ENCODE measurements around the gene ZNF324.
"Not testable (repeated sequence)": the region's sequence is repeated elsewhere in the genome, so short reads cannot be mapped to it uniquely, and the experiment has no call there.

ZNF324 gene

GRCh38 chr19:58500242-58500641, 33.4 kb downstream of the ZNF324 start:
- DNase-seq (ENCODE audit: low read depth): no peak

DNA sequence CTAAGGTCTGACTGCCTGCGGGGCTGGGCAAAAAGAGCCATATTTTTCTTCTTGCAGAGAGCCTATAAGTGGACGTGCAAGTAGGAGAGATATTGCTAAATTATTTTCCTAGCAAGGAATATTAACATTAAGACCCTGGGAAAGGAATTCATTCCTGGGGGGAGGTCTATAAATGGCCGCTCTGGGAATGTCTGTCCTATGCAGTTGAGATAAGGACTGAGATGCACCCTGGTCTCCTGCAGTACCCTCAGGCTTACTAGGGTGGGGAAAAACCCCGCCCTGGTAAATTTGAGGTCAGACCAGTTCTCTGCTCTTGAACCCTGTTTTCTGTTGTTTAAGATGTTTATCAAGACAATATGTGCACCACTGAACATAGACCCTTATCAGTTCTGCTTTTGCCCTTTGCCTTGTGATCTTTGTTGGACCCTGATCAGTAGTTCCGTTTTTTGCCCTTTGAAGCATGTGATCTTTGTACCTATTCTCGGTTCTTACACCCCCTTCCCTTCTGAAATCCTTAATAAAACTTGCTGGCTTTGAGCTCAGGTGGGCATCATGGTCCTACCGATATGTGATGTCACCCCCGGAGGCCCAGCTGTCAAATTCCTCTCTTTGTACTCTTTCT, 40.8 kb downstream of the ZNF324 start:
- DNase-seq (ENCODE audit: low read depth): not testable (repeated sequence)

GRCh38 chr19:58509731-58510083, 42.8 kb downstream of the ZNF324 start:
- no peak for DNase-seq (ENCODE audit: low read depth)

- no peak for DNase-seq (ENCODE audit: low read depth)
Measured at GRCh38 chr19:58510084-58510862, 43.4 kb downstream of the ZNF324 start.

- DNase-seq (ENCODE audit: low read depth): no peak
Measured at GRCh38 chr19:58511353-58512208, 44.7 kb downstream of the ZNF324 start, which contains the start of gene SLC27A5. Gene SLC27A5, minus strand, starts transcription at chr19:58511992. Its CDS starts 37 bp downstream, at chr19:58511955.

GRCh38 chr19:58513213-58513693, 46.4 kb downstream of the ZNF324 start:
- no peak for DNase-seq (ENCODE audit: low read depth)

GRCh38 chr19:58513694-58514563, 47.0 kb downstream of the ZNF324 start:
- DNase-seq (ENCODE audit: low read depth): peak; percentile 90

DNA sequence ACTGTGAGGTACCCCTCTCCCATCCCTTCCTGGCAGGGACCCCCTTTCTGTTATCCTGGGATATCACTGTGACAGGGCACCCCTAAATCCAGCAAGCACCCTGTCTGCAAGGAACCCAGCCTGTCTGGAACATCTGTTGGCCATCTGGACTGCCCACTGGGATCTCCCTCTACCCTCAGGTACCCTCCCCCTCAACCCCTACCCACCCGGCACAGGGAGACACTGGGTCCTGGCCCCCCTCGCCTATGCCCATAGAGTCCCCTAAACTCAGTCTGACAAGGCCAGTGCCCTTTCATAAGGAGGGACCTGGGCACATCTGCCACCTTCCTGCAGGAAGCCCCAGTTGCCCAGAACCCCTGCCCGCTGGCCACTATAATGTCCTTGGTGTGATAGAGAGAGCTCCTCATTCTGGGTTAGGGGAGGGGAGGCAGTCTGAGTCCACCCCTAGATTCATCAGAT, 47.7 kb downstream of the ZNF324 start:
- no peak for DNase-seq (ENCODE audit: low read depth)

DNA sequence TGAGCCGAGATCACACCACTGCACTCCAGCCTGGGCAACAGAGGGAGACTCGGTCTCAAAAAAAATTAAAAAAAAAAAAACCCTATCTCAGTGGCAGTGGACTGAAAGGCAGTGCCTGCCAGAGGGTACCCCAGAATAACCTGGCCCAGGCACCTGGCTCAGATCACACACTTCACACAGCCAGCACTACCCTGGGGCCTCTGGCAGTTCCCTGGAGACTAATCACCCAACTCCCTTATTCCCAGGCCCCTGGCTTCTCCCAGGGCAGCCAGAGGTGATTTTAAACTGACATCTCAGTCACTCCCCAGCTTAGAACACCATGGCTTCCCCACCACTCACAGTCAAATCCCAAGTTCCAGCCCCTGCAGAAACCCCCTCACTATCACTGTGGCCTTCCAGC, 48.4 kb downstream of the ZNF324 start:
- no peak for DNase-seq (ENCODE audit: low read depth)

GRCh38 chr19:58516246-58516836, 49.5 kb downstream of the ZNF324 start:
- no peak for DNase-seq (ENCODE audit: low read depth)

DNA sequence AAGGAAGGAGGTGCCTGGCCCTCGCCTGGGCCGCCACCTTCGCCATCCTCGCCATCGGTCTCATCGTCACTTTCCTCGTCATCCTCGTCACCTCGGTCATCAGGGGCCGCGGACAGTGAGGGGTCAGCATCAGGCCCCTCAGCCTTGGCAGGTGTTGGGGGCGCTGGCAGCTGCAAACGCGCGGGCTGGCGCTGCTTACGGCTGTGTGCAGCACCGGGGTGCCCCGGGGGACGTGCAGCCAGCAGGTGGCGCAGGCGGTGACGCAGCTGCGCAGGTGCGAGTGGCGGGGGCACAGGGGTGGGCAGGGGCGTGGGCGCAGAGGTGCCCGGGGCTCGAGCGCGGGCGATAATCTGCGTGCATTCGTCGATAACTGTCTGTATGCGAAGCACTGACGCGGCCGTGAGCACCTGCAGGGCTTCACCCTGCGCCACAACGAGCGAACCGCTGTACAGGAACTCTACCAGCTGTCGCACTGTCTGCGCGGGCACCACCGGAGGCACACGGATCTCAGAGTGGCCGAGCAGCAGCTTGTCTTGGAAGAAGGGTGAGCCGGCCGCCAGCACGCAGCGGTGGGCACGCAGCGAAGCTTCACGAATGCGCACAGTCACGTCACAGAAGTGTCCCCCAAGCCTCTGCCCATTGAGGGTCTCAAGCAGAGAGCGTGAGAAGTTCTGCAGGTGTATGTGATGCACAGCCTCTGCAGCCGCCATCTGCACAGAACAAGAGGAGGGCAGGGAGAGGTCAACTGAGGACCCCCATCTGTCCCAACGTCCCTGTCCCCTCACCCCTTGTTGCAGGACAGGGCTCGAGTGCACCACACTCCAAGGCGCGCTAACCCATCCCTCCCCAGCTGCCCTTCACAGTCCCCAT, 50.3 kb downstream of the ZNF324 start:
- DNase-seq (ENCODE audit: low read depth): no peak

DNA sequence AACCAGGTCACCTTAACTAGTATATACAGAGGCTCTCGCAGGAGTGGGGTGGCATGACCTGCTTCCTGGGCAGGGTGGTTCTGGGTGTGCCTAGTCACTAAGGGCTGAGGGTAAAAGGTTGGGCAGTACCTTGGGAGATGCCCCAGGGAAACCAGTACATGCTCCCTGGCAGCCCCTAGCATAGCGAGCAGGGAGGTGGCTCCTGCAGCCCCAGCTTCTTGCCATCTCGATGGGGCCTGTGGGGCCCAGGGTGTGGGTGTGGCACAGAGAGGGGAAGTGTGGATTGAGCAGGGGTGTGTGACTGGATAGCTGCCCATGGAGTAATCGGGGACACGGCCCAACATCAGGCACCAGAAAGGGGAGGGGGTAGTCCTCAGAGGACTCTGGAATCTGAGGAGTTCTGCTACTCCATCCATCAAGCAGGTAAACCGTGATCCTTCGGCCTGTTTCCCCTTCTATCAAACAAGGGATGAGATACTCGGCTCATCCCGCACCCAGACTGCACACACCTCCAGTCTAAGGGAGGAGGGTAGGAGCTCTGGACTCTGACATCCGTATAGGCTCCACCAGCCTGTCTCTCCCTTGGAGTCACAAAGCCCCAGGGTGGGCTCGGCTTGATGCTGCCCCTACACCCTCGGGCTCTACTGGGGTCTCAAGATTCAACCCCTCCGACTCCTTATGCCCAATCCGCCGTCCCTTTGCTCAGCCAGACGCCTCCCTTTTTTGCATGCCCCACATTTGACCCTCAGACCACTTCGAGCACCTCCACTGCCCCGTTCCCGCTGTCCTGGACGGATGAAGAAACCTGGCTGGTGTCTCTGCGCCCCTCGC, 51.6 kb downstream of the ZNF324 start:
- no peak for DNase-seq (ENCODE audit: low read depth)

GRCh38 chr19:58519087-58519354, 52.1 kb downstream of the ZNF324 start:
- peak; percentile 33 for DNase-seq (ENCODE audit: low read depth)

- DNase-seq (ENCODE audit: low read depth): peak; percentile 80
Measured at GRCh38 chr19:58519355-58520256, 52.7 kb downstream of the ZNF324 start, which contains the start of gene ZBTB45. Gene ZBTB45, minus strand, starts transcription at chr19:58519810. Its CDS starts 2,137 bp downstream, at chr19:58517673.

GRCh38 chr19:58520257-58520599, 53.3 kb downstream of the ZNF324 start:
- DNase-seq (ENCODE audit: low read depth): no peak

- DNase-seq (ENCODE audit: low read depth): no peak
Measured at GRCh38 chr19:58521651-58522050, 54.8 kb downstream of the ZNF324 start.

GRCh38 chr19:58522709-58523108, 55.8 kb downstream of the ZNF324 start:
- DNase-seq (ENCODE audit: low read depth): no peak

Measured in T follicular helper cell (primary cell).